RKO (cell line): ENCODE results near the gene ERF.
"Not testable (repeated sequence)": the region's sequence is repeated elsewhere in the genome, so short reads cannot be mapped to it uniquely, and the experiment has no call there.

Experiments used
- DNase-seq: peaks from one replicate; pipeline ENCODE4 v3.0.0-alpha.2; 2016; ENCODE audit warnings: low spot score

ERF gene

DNA sequence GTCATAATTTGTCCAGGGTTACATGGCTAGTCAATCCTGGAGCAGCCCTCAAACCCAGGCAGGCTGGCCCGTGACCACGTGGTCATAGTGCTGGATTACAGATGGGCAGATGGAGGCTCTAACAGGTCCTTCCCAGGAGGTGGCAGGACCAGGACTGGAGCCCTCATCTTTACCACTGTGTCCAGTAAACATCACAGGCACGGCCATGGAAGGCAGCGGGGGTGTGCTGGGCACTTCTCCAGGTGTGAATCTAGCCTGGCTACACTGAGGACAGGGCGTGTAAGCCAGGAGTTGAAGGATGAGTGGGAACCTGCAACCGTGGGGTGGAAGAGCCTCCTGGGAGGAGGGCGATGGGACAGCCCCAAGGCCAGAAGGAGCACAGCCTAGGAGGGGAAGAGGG, 20.2 kb upstream of the ERF start:
- no peak for DNase-seq

DNA sequence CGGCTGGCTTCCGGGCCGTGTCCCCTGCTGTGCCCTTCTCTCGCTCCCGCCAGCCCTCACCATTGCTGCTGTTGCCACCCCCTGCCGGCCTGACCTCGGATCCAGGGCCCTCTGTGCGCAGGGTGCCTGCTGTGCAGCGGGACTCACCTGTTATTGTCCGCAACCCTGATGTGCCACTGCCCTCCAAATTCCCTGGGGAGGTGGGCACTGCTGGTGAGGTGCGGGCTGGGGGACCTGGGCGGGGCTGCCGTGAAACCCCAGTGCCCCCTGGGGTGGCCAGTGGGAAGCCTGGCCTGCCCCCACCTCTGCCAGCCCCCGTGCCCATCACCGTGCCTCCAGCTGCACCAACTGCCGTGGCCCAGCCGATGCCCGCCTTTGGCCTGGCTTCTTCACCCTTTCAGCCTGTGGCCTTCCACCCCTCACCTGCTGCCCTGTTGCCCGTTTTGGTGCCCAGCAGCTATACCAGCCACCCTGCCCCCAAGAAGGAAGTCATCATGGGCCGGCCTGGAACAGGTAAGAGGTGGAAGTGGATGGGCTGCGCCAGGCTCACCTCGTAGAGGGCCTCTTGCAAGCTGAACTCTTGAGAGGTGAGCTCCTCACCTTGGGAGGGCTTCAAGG, 19.2 kb upstream of the ERF start:
- DNase-seq = no peak

GRCh38 chr19:42273407-42274064, 18.6 kb upstream of the ERF start:
- no peak for DNase-seq

DNA sequence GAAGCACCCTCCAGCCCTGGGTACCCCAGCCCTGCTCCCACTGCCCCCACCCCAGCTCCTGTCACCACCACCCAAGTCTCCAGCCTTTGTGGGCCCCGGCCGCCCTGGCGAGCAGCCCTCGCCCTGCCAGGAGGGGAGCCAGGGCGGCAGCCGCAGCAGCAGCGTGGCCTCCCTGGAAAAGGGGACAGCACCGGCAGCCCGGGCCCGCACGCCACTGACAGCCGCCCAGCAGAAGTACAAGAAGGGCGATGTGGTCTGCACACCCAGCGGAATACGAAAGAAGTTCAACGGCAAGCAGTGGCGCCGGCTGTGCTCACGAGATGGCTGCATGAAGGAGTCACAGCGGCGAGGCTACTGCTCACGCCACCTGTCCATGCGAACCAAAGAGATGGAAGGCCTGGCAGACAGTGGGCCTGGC, 18.1 kb upstream of the ERF start:
- no peak for DNase-seq

- DNase-seq = no peak
These were observed 17.6 kb upstream of the ERF start for GRCh38 chr19:42272535-42272897.

GRCh38 chr19:42271861-42272534, 17.1 kb upstream of the ERF start:
- DNase-seq = no peak

DNA sequence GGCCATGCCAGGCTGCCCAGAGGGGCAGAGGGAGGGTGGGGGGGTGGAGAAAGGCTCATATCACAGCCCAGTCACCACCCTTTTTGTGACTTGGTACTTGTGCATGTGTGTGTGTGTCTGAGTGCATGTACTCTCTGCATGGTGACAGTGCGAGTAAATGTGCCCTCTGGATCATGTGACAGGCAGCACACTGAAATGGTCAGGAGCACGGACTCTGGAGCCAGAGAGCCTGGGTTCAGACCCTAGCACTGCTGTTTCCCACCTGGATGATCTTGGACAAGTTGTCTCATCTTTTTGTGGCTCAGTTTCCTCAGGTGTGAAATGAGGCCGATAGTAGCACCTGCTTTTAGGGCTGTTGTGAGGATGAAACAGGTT, 16.1 kb upstream of the ERF start:
- no peak for DNase-seq

DNA sequence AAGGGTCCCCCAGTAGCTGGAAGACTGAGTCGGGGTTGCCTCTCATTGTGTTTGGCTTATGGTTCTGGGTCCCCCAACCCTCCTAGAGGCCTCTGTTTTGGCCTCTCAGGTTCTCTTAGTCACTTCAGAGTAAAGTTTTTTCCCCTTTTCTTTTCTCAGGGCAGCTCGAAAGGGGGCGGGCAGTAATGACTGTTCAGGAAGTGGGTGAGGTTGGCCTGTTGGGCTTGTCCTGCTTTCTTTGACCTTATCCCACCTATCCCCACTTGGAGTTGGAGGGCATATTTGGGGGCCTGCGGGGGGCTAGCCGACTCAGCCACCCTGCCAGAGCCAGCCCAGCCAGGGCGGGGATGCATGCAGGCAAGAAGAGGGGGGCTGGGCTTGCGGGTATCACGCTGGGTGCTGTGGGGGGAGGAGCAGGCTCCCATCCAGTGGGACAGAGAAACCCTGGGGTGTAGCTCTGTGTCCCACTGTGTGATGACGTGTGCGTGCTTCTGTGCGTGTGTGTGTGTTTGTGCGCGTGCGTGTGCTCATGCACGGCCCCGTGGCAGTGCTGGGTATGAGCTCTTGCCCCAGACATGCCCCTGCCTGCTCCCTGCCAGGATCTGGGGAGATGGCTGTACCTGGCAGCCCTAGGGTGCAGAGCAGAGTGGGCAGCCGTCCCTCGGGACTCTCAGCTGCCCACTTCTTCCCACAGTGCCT, 15.6 kb upstream of the ERF start:
- peak; percentile 88 for DNase-seq

- peak; percentile 19 for DNase-seq
These were observed 14.8 kb upstream of the ERF start for GRCh38 chr19:42269478-42270345.

DNA sequence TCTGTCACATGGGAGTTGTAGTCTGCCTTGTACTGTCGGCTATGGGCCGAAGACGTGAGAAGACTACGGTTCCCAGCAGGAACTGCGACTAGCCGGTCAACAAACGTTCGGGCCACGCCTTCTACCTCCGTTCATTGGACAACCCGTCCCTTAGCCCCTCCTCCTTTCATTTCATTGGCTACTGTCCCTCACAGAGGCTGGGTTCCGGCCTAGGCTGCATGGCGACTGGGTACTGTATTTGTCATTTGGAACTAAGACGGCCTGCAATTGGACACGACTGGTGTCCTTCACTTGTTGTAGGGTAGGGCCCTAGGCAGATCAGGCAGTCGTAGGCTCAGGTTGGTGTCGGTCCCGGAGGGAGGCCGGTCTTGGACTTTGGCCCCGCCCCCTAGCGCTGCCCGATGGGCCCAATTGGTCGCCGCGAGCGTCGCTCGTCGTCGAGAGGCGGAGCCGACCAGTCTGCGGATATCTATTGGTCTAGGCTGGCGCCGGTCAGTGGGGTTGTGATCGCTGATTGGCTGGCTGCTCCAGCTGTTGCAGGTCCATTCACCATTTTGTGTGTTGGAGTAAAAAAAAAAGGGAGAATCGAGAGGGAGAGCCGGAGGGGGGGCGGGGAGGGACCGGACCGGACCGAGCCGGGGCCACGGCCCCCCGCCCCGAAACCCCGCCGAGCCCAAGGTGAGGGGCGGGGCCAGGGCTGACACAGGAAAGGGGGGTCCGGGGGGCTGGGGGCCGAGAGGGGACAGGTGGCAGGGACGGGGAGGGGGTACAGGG, 14.0 kb upstream of the ERF start, which contains the start of gene CIC:
TSS of gene CIC (plus strand) at position 549 of the 774 bp plus-strand sequence. CDS start 2,532 bp downstream, outside the sequence.
- DNase-seq = peak; percentile 100

DNA sequence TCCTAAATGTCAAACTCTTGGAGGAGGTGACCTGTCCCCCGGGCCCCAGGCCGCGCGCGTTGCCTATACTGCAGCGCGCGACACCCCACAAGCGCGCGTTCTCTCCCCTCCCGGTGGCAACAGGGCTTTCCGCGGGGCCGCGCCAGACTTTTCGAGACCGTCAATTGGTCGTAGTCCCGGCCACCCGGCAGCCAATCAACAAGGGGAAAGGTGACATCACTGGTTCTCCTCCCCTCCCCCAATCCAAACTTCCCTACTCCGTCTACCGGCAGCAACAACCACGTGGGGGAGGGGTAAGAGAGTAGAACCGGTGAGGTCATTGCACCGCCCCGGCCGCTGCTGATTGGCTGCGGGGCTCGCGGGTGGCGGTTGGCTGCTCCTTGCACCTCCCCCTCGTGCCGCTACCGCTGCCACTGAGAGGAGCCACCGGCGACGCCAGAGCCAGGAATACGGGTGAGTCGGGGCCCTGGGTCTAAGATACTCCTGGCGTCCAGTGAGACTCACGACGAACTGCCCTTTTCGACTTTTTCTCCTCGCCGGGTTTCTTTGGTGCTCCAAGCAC, 13.3 kb upstream of the ERF start:
- peak; percentile 99 for DNase-seq

DNA sequence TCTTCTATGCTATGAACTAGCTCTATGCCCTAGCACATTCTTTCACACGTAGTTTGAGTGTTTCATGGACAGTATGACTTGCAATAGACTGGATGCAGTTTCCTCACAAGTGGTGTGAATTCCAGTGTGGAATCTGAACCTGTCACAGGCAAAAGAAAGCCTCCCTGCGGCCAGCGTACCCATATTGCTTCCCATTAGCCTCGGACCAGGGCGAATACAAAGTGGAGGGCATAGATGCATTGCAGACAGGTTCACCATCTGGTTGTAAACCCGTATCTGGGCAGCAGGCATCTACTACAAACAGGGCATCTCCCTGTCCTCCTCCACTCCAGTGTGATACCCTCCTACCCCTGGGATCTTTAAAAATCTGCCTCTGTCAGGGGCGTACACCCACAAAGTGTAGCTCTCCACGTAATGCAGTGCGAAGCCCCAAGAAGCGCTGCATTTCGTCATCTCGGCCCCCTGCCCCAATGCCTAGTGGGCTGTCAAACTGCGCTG, 12.8 kb upstream of the ERF start:
- no peak for DNase-seq

DNA sequence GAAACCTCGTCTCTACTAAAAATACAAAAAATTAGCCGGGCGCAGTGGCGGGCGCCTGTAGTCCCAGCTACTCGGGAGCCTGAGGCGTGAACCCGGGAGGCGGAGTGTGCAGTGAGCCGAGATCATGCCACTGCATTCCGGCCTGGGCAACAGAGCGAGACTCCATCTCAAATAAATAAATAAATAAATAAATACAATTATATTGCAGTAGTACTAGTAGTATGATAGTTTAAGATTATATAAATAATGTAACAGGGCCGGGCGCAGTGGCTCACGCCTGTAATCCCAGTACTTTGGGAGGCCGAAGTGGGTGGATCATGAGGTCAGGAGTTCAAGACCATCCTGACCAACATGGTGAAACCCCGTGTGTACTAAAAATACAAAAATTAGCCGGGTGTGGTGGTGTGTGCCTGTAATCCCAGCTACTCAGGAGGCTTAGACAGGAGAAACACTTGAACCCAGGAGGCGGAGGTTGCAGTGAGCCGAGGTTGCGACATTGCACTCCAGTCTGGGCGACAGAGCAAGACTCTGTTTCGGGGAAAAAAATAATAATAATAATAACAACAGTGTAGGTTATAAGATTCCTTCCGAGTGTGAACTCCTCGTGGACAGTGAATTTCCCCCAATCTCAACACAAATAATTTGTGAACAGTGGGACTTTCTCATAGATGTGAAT, 12.1 kb upstream of the ERF start:
- not testable (repeated sequence) for DNase-seq

- not testable (repeated sequence) for DNase-seq
These were observed 11.2 kb upstream of the ERF start for GRCh38 chr19:42266105-42266504.

DNA sequence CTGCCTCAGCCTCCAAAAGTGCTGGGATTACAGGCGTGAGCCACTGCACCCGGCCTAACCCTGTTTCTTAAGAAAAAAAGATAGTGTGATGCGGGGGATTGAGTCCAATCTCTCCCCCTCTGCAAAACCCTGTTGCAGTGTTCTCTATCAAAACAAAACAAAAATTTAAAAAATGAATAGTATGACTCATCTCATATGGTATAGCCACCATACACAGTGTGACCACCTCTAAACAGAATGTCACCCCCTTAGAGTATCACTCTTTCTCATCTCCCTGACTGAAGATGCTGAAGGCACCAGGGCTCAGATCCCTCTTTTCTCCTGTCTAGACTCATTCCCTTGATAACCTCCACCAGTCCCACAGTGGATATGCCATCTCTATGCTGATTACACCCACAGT, 6.8 kb upstream of the ERF start:
- no peak for DNase-seq

GRCh38 chr19:42257842-42258241, 2.9 kb upstream of the ERF start:
- DNase-seq = not testable (repeated sequence)

GRCh38 chr19:42255766-42256745, 1.1 kb upstream of the ERF start:
- peak; percentile 70 for DNase-seq

DNA sequence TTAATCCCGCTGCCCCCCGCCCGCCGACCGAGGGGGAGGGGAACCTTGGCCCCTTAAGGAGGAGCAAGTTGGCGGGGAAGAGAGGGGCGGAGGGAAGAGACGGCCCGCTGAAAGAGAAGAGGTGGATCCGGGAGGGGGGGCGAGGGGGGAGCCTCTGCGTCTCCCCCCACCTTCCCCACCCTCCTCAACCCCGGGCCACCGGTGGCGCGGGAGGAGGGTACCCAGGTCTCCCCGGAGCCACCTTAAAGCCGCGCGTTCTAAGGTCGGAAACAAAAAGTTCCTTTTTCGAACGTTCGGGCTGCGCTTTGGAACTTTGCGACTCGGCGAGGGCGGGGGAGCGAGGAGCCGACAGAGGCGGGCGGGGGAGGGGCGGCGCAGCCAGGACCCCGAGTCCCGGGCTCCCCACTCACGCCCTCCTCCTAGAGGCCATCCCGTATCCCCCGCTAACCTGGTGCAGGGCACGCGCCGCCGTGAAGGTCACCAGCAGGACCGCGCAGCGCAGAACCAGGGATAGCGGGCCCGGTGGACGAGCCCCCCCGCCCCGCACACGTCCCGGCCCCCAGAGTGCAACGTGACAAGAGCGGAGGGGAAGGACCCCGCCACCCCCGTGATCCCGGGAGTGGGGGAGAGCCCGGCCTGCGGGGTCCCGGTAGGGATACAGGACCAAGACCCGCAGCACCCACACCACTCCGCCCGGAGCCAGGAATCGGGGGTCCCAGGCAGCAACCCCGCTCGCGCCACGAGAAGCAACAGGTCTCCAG, 659 bp downstream of the ERF start:
- DNase-seq = peak; percentile 62
